Karpas-422 (cell line): ENCODE data around the gene CAMSAP1. TPM values are rescaled to one million over a fixed set of nuclear protein-coding genes. Genes with fewer than 3 reads are reported as not detected.

ENCODE experiments used
- DNase-seq: peaks from one replicate; pipeline ENCODE4 v3.0.0-alpha.2; 2015
- H2AFZ ChIP-seq: fragments of 200-600 bp; sonication (generic); 2 replicates; pipeline ENCODE4 v1.6.1; 2014; ENCODE audit warnings: antibody characterized with exemption, low read length, mixed read lengths
- H3K27ac ChIP-seq: fragments of 200-600 bp; sonication (generic); 2 replicates; pipeline ENCODE4 v1.5.1; 2014; ENCODE audit warnings: mild to moderate bottlenecking, low read length, moderate library complexity
- H3K27me3 ChIP-seq: fragments of 200-600 bp; sonication (generic); 2 replicates; pipeline ENCODE4 v1.6.1; 2014; ENCODE audit warnings: low read length, mixed read lengths
- H3K36me3 ChIP-seq: fragments of 200-600 bp; sonication (generic); 2 replicates; pipeline ENCODE4 v1.6.1; 2014; ENCODE audit warnings: low read length, mixed read lengths; ENCODE audit not compliant: insufficient read depth
- H3K4me1 ChIP-seq: fragments of 200-600 bp; sonication (generic); 2 replicates; pipeline ENCODE4 v1.6.1; 2014; ENCODE audit warnings: mild to moderate bottlenecking, low read length, mixed read lengths
- H3K4me2 ChIP-seq: fragments of 200-600 bp; sonication (generic); 2 replicates; pipeline ENCODE4 v1.6.1; 2014; ENCODE audit warnings: low read length, low read depth, mild to moderate bottlenecking; ENCODE audit not compliant: poor library complexity, severe bottlenecking
- H3K4me3 ChIP-seq: fragments of 200-600 bp; sonication (generic); 2 replicates; pipeline ENCODE4 v1.5.1; 2014; ENCODE audit warnings: mild to moderate bottlenecking, antibody characterized with exemption, low read length, mixed read lengths
- H3K79me2 ChIP-seq: fragments of 200-600 bp; sonication (generic); 2 replicates; pipeline ENCODE4 v1.6.1; 2014; ENCODE audit warnings: mild to moderate bottlenecking, low read length, mixed read lengths
- H3K9ac ChIP-seq: fragments of 200-600 bp; sonication (generic); 2 replicates; pipeline ENCODE4 v1.6.0; 2014; ENCODE audit warnings: low read length
- H3K9me2 ChIP-seq: fragments of 200-600 bp; sonication (generic), shearing (Covaris generic); replicated peaks from 2 replicates; pipeline ENCODE4 v1.6.0; 2014; ENCODE audit warnings: mild to moderate bottlenecking, low read length, moderate library complexity; ENCODE audit not compliant: insufficient read depth
- H3K9me3 ChIP-seq: fragments of 300-700, 200-600 bp; sonication (generic); 2 replicates; pipeline ENCODE4 v1.6.1; 2014; ENCODE audit warnings: low read length, mixed read lengths
- H4K20me1 ChIP-seq: fragments of 200-600 bp; sonication (generic); 2 replicates; pipeline ENCODE4 v1.6.1; 2014; ENCODE audit warnings: mild to moderate bottlenecking, antibody characterized with exemption, low read length, low read depth; ENCODE audit not compliant: insufficient read depth
- total RNA-seq: library from RNA; depleted of rRNA; stranded (reverse); fragments of >200 nt; shearing (Covaris generic); gene quantifications from 2 replicates; pipeline ENCODE4 v1.2.3, GENCODE V29; 2014; ENCODE audit warnings: low replicate concordance

CAMSAP1 gene
- total RNA-seq, 1 experiment from 2014 or later = 26.9 TPM

GRCh38 chr9:135926402-135927194 lies 19.3 kb upstream of the CAMSAP1 start:
- no peak overlapping the region for H3K4me3 ChIP-seq
- H3K27ac ChIP-seq = no peak overlapping the region
- no peaks in the 10 kb centered on the region for H3K79me2 ChIP-seq
- no peaks in the 10 kb centered on the region for H3K9me2 ChIP-seq
- H3K36me3 ChIP-seq = no peaks in the 10 kb centered on the region
- no peaks in the 10 kb centered on the region for H3K27me3 ChIP-seq
- no peaks in the 10 kb centered on the region for H3K4me1 ChIP-seq
- no peak for DNase-seq
- no peaks in the 10 kb centered on the region for H3K9me3 ChIP-seq
- H4K20me1 ChIP-seq = no peaks in the 10 kb centered on the region
- no peak overlapping the region for H2AFZ ChIP-seq
- H3K4me2 ChIP-seq = no peak overlapping the region
- no peak overlapping the region for H3K9ac ChIP-seq

- H3K4me3 ChIP-seq = no peak overlapping the region
- H3K27ac ChIP-seq = no peak overlapping the region
- no peaks in the 10 kb centered on the region for H3K4me1 ChIP-seq
- H4K20me1 ChIP-seq = no peaks in the 10 kb centered on the region
- no peak for DNase-seq
- H3K9ac ChIP-seq = no peak overlapping the region
- H3K79me2 ChIP-seq = no peaks in the 10 kb centered on the region
- H3K9me2 ChIP-seq = no peaks in the 10 kb centered on the region
- H2AFZ ChIP-seq = no peak overlapping the region
- H3K36me3 ChIP-seq = no peaks in the 10 kb centered on the region
- no peaks in the 10 kb centered on the region for H3K9me3 ChIP-seq
- H3K4me2 ChIP-seq = no peak overlapping the region
- no peaks in the 10 kb centered on the region for H3K27me3 ChIP-seq
These were observed 18.3 kb upstream of the CAMSAP1 start for GRCh38 chr9:135925496-135926133.

- Histone ChIP-seq H4K20me1 (no peaks in the 10 kb centered on the region), H2AFZ (no peak overlapping the region), H3K27me3 (no peaks in the 10 kb centered on the region), H3K4me1 (no peaks in the 10 kb centered on the region), H3K4me2 (no peak overlapping the region), H3K27ac (no peak overlapping the region), H3K36me3 (no peaks in the 10 kb centered on the region), H3K4me3 (no peak overlapping the region), H3K79me2 (no peaks in the 10 kb centered on the region), H3K9ac (no peak overlapping the region), H3K9me3 (no peaks in the 10 kb centered on the region), H3K9me2 (no peaks in the 10 kb centered on the region)
- no peak for DNase-seq
These were observed 17.4 kb upstream of the CAMSAP1 start for GRCh38 chr9:135924628-135925338.

- Histone ChIP-seq H3K27ac (no peak overlapping the region), H3K27me3 (no peaks in the 10 kb centered on the region), H4K20me1 (no peaks in the 10 kb centered on the region)
These were observed 16.2 kb upstream of the CAMSAP1 start for GRCh38 chr9:135923508-135923907.

GRCh38 chr9:135921749-135922310 lies 14.5 kb upstream of the CAMSAP1 start:
- no peaks in the 10 kb centered on the region for H3K9me3 ChIP-seq
- H3K9ac ChIP-seq = no peak overlapping the region
- H4K20me1 ChIP-seq = no peaks in the 10 kb centered on the region
- no peaks in the 10 kb centered on the region; the same call in 1 of the 2 replicates for H3K36me3 ChIP-seq
- no peaks in the 10 kb centered on the region for H3K9me2 ChIP-seq
- H3K27ac ChIP-seq = no peak overlapping the region
- H2AFZ ChIP-seq = no peak overlapping the region
- peaks cover 5% of the 10 kb centered on the region for H3K4me1 ChIP-seq
- no peak overlapping the region for H3K4me2 ChIP-seq
- H3K27me3 ChIP-seq = no peaks in the 10 kb centered on the region
- H3K4me3 ChIP-seq = no peak overlapping the region
- DNase-seq = no peak
- H3K79me2 ChIP-seq = no peaks in the 10 kb centered on the region

More at GRCh38 chr9:135923508-135923907, 16.2 kb upstream of the CAMSAP1 start:
- no peak overlapping the region for H2AFZ ChIP-seq
- H3K79me2 ChIP-seq = no peaks in the 10 kb centered on the region
- DNase-seq = no peak
- no peaks in the 10 kb centered on the region for H3K4me1 ChIP-seq
- no peaks in the 10 kb centered on the region for H3K9me3 ChIP-seq
- no peak overlapping the region for H3K4me3 ChIP-seq
- H3K36me3 ChIP-seq = no peaks in the 10 kb centered on the region; the same call in 1 of the 2 replicates
- H3K9me2 ChIP-seq = no peaks in the 10 kb centered on the region
- H3K9ac ChIP-seq = no peak overlapping the region
- no peak overlapping the region for H3K4me2 ChIP-seq

GRCh38 chr9:135920973-135921585 lies 13.7 kb upstream of the CAMSAP1 start:
- no peaks in the 10 kb centered on the region for H4K20me1 ChIP-seq
- H3K4me2 ChIP-seq = no peak overlapping the region
- H3K27me3 ChIP-seq = no peaks in the 10 kb centered on the region
- no peaks in the 10 kb centered on the region for H3K9me3 ChIP-seq
- no peak overlapping the region for H3K9ac ChIP-seq
- H3K4me3 ChIP-seq = no peak overlapping the region
- no peak for DNase-seq
- H3K9me2 ChIP-seq = no peaks in the 10 kb centered on the region
- H3K79me2 ChIP-seq = no peaks in the 10 kb centered on the region
- H2AFZ ChIP-seq = no peak overlapping the region
- peaks cover 7% of the 10 kb centered on the region for H3K4me1 ChIP-seq
- H3K27ac ChIP-seq = no peak overlapping the region
- H3K36me3 ChIP-seq = peaks cover 5% of the 10 kb centered on the region

- Histone ChIP-seq H3K9ac (no peak overlapping the region), H4K20me1 (no peaks in the 10 kb centered on the region), H3K4me1 (peaks cover 7% of the 10 kb centered on the region), H3K4me2 (no peak overlapping the region), H3K36me3 (peaks cover 11% of the 10 kb centered on the region), H3K9me2 (no peaks in the 10 kb centered on the region), H3K9me3 (peaks cover 5% of the 10 kb centered on the region; the same call in 1 of the 2 replicates), H2AFZ (no peak overlapping the region), H3K79me2 (no peaks in the 10 kb centered on the region), H3K27me3 (no peaks in the 10 kb centered on the region), H3K4me3 (no peak overlapping the region), H3K27ac (no peak overlapping the region)
- DNase-seq = no peak
These were observed 13.0 kb upstream of the CAMSAP1 start for GRCh38 chr9:135920256-135920930.
